Measurements from ENCODE around the gene FRMPD4.

The FRMPD4 gene

DNA sequence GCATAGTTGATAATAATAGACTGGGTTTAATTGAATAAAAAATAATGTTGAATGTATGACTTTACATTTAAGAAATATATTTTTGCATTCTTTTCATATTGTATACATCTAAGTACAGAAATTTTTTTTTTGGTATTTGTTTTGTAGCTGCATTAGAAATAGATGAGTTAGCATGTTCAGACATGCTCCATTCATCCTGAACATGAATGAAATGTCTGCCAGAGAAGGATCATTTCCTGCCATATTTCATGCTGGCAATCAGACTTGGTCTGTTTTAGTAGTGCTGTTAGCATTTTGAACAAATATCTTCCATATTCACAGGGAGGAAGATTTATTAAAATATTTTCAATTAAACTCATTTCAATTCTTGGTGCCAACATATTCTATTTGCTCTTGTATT, 98.9 kb downstream of the FRMPD4 start:
- TF ChIP-seq GATA2 (IDR thresholded peaks at IDR 0.05; ENCODE audit: low read depth, low read length) (no peak), GATA3 (IDR thresholded peaks at IDR 0.05; ENCODE audit: low read depth, low read length) (no peak)

DNA sequence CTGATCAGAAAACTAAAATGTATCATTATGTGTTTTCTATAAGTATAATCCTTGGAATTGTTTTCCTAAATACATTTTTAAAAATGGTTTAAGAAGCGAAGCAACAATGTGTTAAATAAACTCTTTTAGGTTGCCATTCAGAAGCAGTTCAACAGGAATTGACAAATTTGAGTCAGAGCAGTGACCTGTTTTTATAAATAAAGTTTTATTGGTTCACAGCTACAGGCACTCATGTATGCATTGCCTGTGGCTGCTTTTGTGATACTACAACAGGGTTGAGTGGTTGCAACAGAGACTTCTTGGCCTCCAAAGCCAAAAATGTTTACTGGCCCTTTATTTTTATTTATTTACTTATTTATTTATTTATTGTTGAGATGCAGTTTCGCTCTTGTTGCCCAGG, 99.5 kb downstream of the FRMPD4 start:
- no peak for TF ChIP-seq GATA2 (IDR thresholded peaks at IDR 0.05; ENCODE audit: low read depth, low read length)
- no peak for TF ChIP-seq GATA3 (IDR thresholded peaks at IDR 0.05; ENCODE audit: low read depth, low read length)

DNA sequence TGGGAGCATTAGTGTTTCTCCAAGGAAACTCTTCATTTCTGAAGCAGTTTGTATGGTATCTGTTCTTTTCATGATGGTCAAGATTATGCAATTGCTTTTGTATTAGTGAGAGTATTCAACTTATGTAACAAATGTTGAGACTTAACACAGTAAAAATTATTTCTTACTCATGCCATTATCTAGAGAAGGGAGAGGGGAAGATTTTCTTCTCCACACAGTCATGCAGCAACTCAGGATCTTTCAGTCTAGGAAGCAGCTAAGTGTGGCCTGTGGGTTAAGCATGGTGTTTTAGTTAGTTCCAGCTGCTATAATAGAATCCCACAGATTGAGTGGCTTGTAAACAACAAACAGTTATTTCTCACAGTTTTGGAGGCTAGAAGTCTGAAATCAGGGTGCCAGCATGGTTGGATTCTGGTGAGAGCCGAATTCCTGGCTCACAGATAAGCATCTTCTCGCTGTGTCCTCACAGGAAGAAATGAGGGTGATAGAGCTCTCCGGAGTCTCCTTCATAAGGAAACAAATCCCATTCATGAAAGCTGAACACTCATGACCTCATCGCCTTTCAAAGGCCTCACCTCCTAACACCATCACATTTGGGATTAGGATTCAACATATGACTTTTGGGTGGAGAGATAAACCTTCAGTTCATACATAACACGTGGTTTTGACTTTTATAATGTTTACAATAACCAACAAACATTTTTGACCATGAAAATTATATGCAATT, 101.2 kb downstream of the FRMPD4 start:
- TF ChIP-seq GATA3 (IDR thresholded peaks at IDR 0.05; ENCODE audit: low read depth, low read length), result no peak
- no peak for TF ChIP-seq GATA2 (IDR thresholded peaks at IDR 0.05; ENCODE audit: low read depth, low read length)

DNA sequence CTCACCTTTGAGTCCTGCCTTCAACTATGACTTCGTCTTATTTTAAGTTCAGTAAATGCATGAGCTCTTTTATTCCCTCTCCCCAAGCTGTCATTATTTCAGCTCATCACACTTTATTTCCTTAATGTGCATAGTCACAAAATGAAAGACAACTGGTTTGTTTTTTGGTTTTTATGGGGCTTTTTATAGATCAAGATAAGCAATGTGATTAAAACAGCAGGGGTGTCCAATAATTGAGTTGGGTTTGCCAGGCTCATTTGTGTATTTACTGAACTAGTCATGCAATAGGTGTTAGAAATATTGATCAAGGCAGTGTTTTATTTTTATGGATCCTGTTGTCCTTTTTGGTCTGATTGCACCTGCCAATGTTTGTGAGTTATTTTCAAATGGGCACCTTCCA, 102.2 kb downstream of the FRMPD4 start:
- no peak for TF ChIP-seq GATA2 (IDR thresholded peaks at IDR 0.05; ENCODE audit: low read depth, low read length)
- no peak for TF ChIP-seq GATA3 (IDR thresholded peaks at IDR 0.05; ENCODE audit: low read depth, low read length)

DNA sequence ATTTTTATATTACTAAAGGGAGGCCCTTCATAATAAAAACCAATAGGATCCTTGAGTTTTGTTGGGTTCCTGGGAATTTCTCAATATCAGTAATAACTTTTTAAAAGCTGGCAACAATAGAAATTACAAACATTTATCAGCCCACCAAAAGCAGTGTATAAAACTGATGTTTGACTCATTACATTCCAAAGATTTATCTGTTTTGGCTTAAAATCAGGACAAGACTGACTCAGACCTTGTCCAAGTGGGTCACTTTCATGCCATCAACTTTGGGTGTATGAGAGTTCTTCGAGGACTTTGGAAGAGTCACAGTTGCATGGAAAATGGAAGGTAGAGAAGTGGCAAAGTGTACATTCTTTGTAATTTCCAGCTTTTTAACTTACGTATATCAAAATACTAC, 102.8 kb downstream of the FRMPD4 start:
- TF ChIP-seq GATA2 (IDR thresholded peaks at IDR 0.05; ENCODE audit: low read depth, low read length), result no peak
- no peak for TF ChIP-seq GATA3 (IDR thresholded peaks at IDR 0.05; ENCODE audit: low read depth, low read length)

DNA sequence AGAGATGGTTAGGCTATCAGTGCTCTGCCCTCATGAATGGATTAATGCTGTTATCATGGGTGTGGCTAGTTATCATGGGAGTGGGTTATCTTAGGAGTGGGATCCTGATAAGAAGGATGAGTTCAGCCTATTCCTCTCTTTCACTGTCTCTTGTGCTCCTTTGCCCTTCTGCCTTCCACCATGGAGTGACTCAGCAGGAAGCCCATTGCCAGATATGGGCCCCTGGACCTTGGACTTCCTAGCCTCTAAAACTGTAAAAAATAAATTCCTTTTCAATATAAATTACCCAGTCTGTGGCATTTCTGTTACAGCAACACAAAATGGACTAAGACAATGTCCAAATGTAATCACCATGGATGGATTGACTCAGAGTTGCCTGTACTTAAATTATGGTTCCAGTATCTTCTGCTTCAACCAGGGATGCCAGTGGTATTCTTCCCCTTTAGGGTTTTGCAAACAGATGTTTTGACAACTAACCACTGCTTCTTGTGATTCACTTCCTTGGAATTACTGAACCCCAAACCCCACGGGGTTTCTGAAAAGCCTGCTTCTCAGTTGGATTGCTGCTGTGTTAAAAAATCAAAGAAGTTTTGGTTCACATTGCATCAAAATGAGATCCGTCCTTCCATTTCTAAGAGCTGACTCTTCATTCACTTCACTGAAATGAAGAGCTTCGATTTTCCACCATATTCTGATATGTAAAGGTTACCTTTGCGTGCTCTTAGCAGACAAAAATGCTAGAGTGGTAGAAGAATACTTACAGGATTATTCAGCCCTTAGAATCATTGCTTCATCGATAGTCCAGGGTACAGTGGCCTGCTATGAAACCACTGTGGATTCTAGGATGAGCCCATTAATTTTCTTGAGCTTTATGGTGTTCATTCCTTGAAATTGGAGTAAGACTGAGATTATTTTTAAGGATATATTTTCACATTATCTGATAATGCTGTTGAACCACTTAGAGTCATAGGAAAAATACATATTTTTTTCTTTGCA, 107.7 kb downstream of the FRMPD4 start:
- TF ChIP-seq GATA3 (IDR thresholded peaks at IDR 0.05; ENCODE audit: low read depth, low read length) (no peak), GATA2 (IDR thresholded peaks at IDR 0.05; ENCODE audit: low read depth, low read length) (no peak)

DNA sequence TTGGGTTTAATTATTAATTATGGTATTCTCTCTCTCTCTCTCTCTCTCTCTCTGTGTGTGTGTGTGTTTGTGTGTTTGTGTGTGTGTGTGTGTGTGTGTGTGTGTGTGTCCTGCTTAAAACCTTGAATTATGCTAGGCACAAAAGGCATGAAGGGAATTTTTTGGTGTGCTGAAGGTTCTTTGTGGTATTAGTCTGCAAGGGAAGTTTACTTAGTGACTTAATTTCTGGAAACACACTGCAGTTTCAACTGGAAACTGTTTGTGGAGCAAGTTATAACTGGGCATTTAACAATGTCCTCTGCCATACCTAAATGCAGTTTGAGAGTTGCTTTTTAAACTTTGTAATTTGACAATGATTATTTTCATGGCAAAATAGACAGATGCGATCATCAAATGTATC, 111.7 kb downstream of the FRMPD4 start:
- TF ChIP-seq GATA2 (IDR thresholded peaks at IDR 0.05; ENCODE audit: low read depth, low read length) (no peak), GATA3 (IDR thresholded peaks at IDR 0.05; ENCODE audit: low read depth, low read length) (no peak)

DNA sequence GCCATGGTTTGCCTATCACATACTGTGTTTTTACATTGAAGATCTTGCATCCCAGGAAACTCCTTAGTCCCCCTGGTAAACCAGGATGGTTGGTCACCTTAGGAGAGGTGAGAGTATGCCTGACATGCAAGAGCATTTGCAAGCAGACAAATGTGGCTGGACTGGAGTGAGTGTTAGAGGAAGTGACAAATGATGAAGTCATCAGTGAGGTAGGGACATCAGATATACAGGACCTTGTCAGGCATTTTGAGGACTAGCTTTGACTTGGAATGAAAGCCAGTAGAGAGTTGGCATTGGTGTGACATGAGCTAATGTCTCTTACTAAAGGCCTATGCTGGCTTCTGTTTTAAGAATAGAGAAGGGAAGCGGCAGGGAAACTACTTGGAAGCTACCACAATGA, 124.9 kb downstream of the FRMPD4 start:
- TF ChIP-seq GATA3 (IDR thresholded peaks at IDR 0.05; ENCODE audit: low read depth, low read length) (no peak), GATA2 (IDR thresholded peaks at IDR 0.05; ENCODE audit: low read depth, low read length) (no peak)

DNA sequence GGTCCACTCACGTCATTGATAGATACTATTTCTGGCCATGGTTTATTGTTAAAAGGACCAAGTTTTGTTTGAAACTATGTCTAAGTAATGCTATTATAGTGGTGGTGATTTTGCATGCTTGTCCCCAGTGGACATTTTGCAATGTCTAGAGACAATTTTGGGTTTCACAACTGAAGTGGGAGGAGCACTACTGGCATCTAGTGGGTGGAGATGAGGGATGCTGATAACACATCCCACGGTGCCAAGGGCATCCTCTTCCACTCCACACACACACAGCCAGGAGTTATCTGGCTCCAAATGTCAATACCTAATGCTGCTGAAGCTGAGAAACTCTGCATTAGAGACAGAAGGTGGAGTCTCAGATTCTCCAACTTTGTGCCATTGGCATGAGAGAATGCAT, 131.2 kb downstream of the FRMPD4 start:
- no peak for TF ChIP-seq GATA3 (IDR thresholded peaks at IDR 0.05; ENCODE audit: low read depth, low read length)
- TF ChIP-seq GATA2 (IDR thresholded peaks at IDR 0.05; ENCODE audit: low read depth, low read length), result no peak

DNA sequence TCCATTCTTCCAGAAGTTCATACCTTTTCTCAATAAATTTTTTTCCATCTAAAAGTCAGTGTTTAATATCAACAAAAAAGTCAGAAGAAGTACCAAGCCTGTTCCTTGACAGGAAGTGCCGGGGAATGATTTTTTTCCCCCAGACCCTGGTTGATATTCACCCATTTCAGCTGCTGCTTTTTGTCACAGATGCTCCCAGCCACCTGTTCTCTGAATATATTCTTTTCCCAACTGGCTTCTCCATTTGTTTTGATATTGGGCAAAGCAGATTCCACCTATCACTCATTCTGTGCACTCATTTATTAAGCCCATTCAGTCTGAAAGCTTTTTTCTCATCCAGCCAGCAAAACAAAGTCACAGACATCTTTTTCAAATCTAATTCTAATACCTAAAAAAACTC, 139.9 kb downstream of the FRMPD4 start:
- no peak for TF ChIP-seq GATA2 (IDR thresholded peaks at IDR 0.05; ENCODE audit: low read depth, low read length)
- no peak for TF ChIP-seq GATA3 (IDR thresholded peaks at IDR 0.05; ENCODE audit: low read depth, low read length)

DNA sequence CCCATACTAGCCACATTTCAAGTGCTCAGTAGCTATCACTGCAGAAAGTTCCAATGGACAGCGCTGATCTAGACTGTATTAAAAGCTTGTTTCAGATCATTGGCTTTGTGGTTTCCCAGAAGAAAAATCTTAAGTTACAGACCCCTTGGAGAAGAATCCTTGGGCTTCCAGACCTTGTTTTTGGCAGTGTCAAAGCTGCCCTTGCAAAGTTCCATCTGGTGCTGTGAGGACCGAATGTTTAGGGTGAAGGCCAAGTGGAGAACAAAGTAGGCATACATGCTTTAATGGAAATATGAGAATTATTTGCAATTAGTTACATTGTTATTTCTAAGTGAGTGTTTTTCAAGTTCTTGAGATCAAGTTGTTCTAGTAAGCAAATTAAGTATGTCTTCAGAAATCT, 144.7 kb downstream of the FRMPD4 start:
- TF ChIP-seq GATA3 (IDR thresholded peaks at IDR 0.05; ENCODE audit: low read depth, low read length), result no peak
- TF ChIP-seq GATA2 (IDR thresholded peaks at IDR 0.05; ENCODE audit: low read depth, low read length), result no peak

DNA sequence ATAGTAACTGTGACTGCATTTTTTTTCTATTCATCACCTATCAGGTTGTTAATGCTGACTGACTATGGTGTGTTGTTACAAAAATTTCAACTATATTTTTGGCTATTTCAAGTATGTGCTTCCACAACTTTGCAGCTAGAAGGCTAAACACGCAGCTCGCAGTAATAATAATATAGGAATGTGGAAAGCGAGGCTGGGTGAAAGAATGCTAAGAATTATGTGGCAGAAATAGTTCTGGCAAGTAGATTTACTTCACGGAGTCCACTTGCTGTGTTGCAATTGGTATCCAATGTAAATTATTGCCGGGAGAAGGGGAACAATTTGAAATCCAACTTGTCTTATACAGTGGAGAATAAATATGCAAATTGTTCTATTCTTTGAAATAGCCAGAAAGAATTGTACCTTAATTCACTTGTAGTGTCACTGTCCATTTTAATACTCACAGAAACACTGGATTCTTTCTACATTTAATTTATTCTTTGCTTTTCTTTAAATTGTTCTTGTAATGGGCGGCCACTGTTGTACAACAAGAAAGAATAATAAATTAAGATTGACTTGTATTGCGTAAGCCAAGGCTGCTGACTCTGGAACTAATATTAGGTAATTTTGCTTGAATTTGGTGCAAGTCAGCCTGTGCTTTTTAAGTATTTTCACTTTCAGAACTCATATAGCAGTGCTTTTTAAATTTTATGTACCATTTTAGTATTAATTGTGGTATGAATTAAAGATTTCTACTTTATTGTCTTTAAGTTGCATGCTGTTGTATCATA, 154.9 kb downstream of the FRMPD4 start:
- TF ChIP-seq GATA2 (IDR thresholded peaks at IDR 0.05; ENCODE audit: low read depth, low read length) (no peak), GATA3 (IDR thresholded peaks at IDR 0.05; ENCODE audit: low read depth, low read length) (no peak)

DNA sequence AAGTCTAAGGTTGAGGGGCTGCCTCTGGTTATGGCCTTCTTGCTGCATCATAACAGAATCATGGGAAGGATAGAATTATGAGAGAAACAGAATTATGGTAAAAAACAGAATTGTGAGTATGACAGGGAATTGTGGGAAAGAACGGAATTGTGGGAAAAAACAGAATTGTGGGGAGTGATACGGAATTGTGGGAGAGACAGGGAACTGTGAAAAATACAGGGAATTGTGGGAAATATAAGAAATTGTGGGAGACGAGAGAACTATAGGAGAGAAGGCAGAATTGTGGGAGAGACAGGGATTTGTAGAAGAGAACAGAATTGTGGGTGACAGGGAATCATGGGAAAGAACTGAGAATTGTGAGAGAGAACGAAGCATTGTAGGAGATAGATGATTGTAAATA, 159.1 kb downstream of the FRMPD4 start:
- no peak for TF ChIP-seq GATA3 (IDR thresholded peaks at IDR 0.05; ENCODE audit: low read depth, low read length)
- TF ChIP-seq GATA2 (IDR thresholded peaks at IDR 0.05; ENCODE audit: low read depth, low read length), result no peak

DNA sequence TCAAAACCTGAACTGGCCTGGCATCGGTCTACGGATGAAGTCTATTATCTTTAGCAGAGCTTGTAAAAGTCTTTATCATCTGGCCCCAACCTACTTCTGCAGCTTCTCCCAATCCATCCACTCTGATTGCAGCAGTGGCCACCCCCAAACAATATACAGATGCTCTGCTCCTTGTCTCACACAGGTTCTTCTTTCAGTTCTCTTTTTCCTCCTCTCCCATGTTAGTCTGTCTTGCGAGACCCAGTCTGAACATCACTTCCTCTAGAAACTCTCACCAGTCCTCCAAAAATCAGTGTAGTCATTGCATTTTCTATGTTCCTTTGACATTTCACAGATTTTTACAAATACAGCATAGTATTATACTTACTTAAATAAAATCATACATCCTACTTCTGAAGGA, 163.0 kb downstream of the FRMPD4 start:
- TF ChIP-seq GATA2 (IDR thresholded peaks at IDR 0.05; ENCODE audit: low read depth, low read length) (no peak), GATA3 (IDR thresholded peaks at IDR 0.05; ENCODE audit: low read depth, low read length) (no peak)

Data from SH-SY5Y (cell line).